Placental epithelial cell (primary cell): ENCODE data around the gene PDE4C. TPM values are rescaled to one million over a fixed set of nuclear protein-coding genes. Genes with fewer than 3 reads are reported as not detected.

Source experiments
- total RNA-seq: library from RNA; depleted of rRNA; stranded (reverse); fragments of >200 nt; gene quantifications from 2 replicates; pipeline ENCODE4 v1.2.3, GENCODE V29; 2012

Gene PDE4C
- under 0.01 and 0.22 TPM in 2 replicates for total RNA-seq

GRCh38 chr19:18225702-18226468, at the start of gene PDE4C:
PDE4C (minus strand) TSS chr19:18226438; CDS start chr19:18226415, 23 bp downstream.

GRCh38 chr19:18274219-18274780, 48.1 kb upstream of the PDE4C start, which contains the start of gene IQCN:
IQCN (minus strand) TSS chr19:18274452; CDS start chr19:18269478, 4,974 bp downstream.

GRCh38 chr19:18203863-18204393, 22.3 kb downstream of the PDE4C start, which contains the start of gene RAB3A:
RAB3A (minus strand) TSS chr19:18204042; CDS start chr19:18202740, 1,302 bp downstream.

GRCh38 chr19:18192673-18193387, 33.4 kb downstream of the PDE4C start, which contains the start of gene MPV17L2:
MPV17L2 (plus strand) TSS chr19:18193218; CDS start chr19:18193282, 64 bp downstream.

Other genes with a start within 250 kb of the PDE4C start
- 6.8 and 9.0 TPM in 2 replicates for gene ARRDC2, start 218.3 kb downstream of the PDE4C start, total RNA-seq
- not detected in 2 replicates for gene IL12RB1, start 139.5 kb downstream of the PDE4C start, total RNA-seq
- gene MAST3, start 128.7 kb downstream of the PDE4C start, total RNA-seq, result 1.6 TPM in 2 replicates
- 34.9 and 72.3 TPM in 2 replicates for gene PIK3R2, start 73.3 kb downstream of the PDE4C start, total RNA-seq
- gene IFI30, start 52.6 kb downstream of the PDE4C start, total RNA-seq, result 7.9 and 22.0 TPM in 2 replicates
- gene MPV17L2, start 33.2 kb downstream of the PDE4C start, total RNA-seq, result 5.1 and 14.3 TPM in 2 replicates
- gene RAB3A, start 22.4 kb downstream of the PDE4C start, total RNA-seq, result 0.79 and 1.5 TPM in 2 replicates
- 2.5 and 3.5 TPM in 2 replicates for gene IQCN, start 48.0 kb upstream of the PDE4C start, total RNA-seq
- gene JUND, start 55.2 kb upstream of the PDE4C start, total RNA-seq, result 213 and 219 TPM in 2 replicates
- 152 and 205 TPM in 2 replicates for gene LSM4, start 96.6 kb upstream of the PDE4C start, total RNA-seq
- gene PGPEP1, start 114.2 kb upstream of the PDE4C start, total RNA-seq, result 9.3 and 10.2 TPM in 2 replicates
- gene GDF15, start 159.7 kb upstream of the PDE4C start, total RNA-seq, result 1.4 and 4.7 TPM in 2 replicates
- gene LRRC25, start 171.2 kb upstream of the PDE4C start, total RNA-seq, result not detected in 2 replicates
- gene SSBP4, start 193.0 kb upstream of the PDE4C start, total RNA-seq, result 44.8 and 56.0 TPM in 2 replicates
- gene ISYNA1, start 211.7 kb upstream of the PDE4C start, total RNA-seq, result 13.7 and 23.2 TPM in 2 replicates